Neuronal stem cell (in vitro differentiated cells): Measurements from ENCODE around the gene SHISA6.

ENCODE experiments used
- DNase-seq: peaks from one replicate; pipeline ENCODE4 v3.0.0-alpha.2; 2013; ENCODE audit warnings: low spot score
- H2AFZ ChIP-seq: one replicate; pipeline ENCODE4 v1.6.1; 2013; ENCODE audit warnings: mild to moderate bottlenecking, low read length, inconsistent platforms
- H2AK5ac ChIP-seq: 2 replicates; pipeline ENCODE4 v1.6.1; 2013; ENCODE audit warnings: low read depth, mild to moderate bottlenecking, inconsistent platforms, low read length, moderate library complexity, mixed read lengths
- H2BK120ac ChIP-seq: 2 replicates; pipeline ENCODE4 v1.6.1; 2013; ENCODE audit warnings: low read depth, mild to moderate bottlenecking, inconsistent platforms, low read length, moderate library complexity, mixed read lengths
- H2BK12ac ChIP-seq: one replicate; pipeline ENCODE4 v1.6.1; 2013; ENCODE audit warnings: low read length, inconsistent platforms
- H2BK15ac ChIP-seq: 2 replicates; pipeline ENCODE4 v1.6.1; 2013; ENCODE audit warnings: mild to moderate bottlenecking, low read length, inconsistent platforms, mixed read lengths
- H2BK5ac ChIP-seq: one replicate; pipeline ENCODE4 v1.6.1; 2013; ENCODE audit warnings: inconsistent platforms, mild to moderate bottlenecking, low read length, moderate library complexity
- H3K14ac ChIP-seq: one replicate; pipeline ENCODE4 v1.6.1; 2013; ENCODE audit warnings: low read length, inconsistent platforms
- H3K18ac ChIP-seq: 2 replicates; pipeline ENCODE4 v1.6.1; 2013; ENCODE audit warnings: low read length, inconsistent platforms
- H3K23ac ChIP-seq: 2 replicates; pipeline ENCODE4 v1.6.1; 2013; ENCODE audit warnings: low read depth, mild to moderate bottlenecking, mixed read lengths, low read length, inconsistent platforms; ENCODE audit not compliant: poor library complexity
- H3K27ac ChIP-seq: replicated peaks from 3 replicates; pipeline ENCODE4 v1.5.1; 2013; ENCODE audit warnings: low read length, inconsistent platforms
- H3K27me3 ChIP-seq, 3 experiments: 2 replicates each; pipeline ENCODE4 v1.6.1; 2013; ENCODE audit warnings: low read length in 3 of 3, mild to moderate bottlenecking in 2 of 3, inconsistent platforms in 1 of 3, low read depth in 1 of 3, mixed read lengths in 1 of 3, moderate library complexity in 1 of 3; ENCODE audit not compliant: control insufficient read depth in 3 of 3, insufficient read depth in 3 of 3
- H3K36me3 ChIP-seq, 2 donors: replicated peaks in 1 of 2; 2 replicates each; pipeline ENCODE4 v1.6.1; 2013; ENCODE audit warnings: low read length in 2 of 2; ENCODE audit not compliant: control insufficient read depth in 2 of 2, insufficient read depth in 2 of 2
- H3K4ac ChIP-seq: 2 replicates; pipeline ENCODE4 v1.6.1; 2013; ENCODE audit warnings: inconsistent platforms, mild to moderate bottlenecking, low read length, moderate library complexity
- H3K4me1 ChIP-seq, 2 donors: 1 replicate in 1 of 2; 2 replicates in 1 of 2; pipeline ENCODE4 v1.6.1; 2013; ENCODE audit warnings: low read length in 2 of 2, low read depth in 1 of 2; ENCODE audit not compliant: control insufficient read depth in 2 of 2, insufficient read depth in 1 of 2
- H3K4me2 ChIP-seq: one replicate; pipeline ENCODE4 v1.6.1; 2013; ENCODE audit warnings: mild to moderate bottlenecking, low read length, inconsistent platforms; ENCODE audit not compliant: insufficient read depth, poor library complexity, severe bottlenecking
- H3K4me3 ChIP-seq, 2 donors: 2 replicates each; pipeline ENCODE4 v1.5.1; 2013; ENCODE audit warnings: low read length in 2 of 2, mild to moderate bottlenecking in 2 of 2, inconsistent platforms in 1 of 2, moderate library complexity in 1 of 2
- H3K79me1 ChIP-seq: one replicate; pipeline ENCODE4 v1.6.1; 2013; ENCODE audit warnings: low read depth, mild to moderate bottlenecking, inconsistent platforms, low read length, moderate library complexity
- H3K9ac ChIP-seq: one replicate; pipeline ENCODE4 v1.6.1; 2013; ENCODE audit warnings: mild to moderate bottlenecking, low read depth, low read length, inconsistent platforms; ENCODE audit not compliant: poor library complexity
- H3K9me3 ChIP-seq, 2 donors: replicated peaks in 1 of 2; 2 replicates each; pipeline versions ENCODE3 to v1.6.1; 2013; ENCODE audit warnings: low read length in 2 of 2, mild to moderate bottlenecking in 2 of 2, inconsistent platforms in 1 of 2, low read depth in 1 of 2, mixed read lengths in 1 of 2, moderate library complexity in 1 of 2; ENCODE audit not compliant: control insufficient read depth in 2 of 2, insufficient read depth in 1 of 2
- H4K8ac ChIP-seq: one replicate; pipeline ENCODE4 v1.6.1; 2013; ENCODE audit warnings: low read depth, mild to moderate bottlenecking, inconsistent platforms, low read length, moderate library complexity
- H4K91ac ChIP-seq: one replicate; pipeline ENCODE4 v1.6.1; 2013; ENCODE audit warnings: low read length, low read depth, mild to moderate bottlenecking, inconsistent platforms; ENCODE audit not compliant: poor library complexity
- WGBS, 2 donors: extraction: QIAGEN DNeasy Blood & Tissue Kit; methylation state at CpG; one replicate each; pipeline ENCODE4 v1.1.7; 2013; ENCODE audit warnings: missing lambda C conversion rate in 2 of 2, mixed read lengths in 1 of 2; ENCODE audit not compliant: insufficient read length in 2 of 2, insufficient replicate concordance in 1 of 2; ENCODE audit errors: extremely low coverage in 2 of 2; 5-methylcytosine and 5-hydroxymethylcytosine counted together

Gene SHISA6

GRCh38 chr17:11553135-11553534, 312.1 kb downstream of the SHISA6 start:
- no peaks in the 10 kb centered on the region for H3K36me3 ChIP-seq
- no peaks in the 10 kb centered on the region for H3K9me3 ChIP-seq
- WGBS, 2 donors: no CpG with 5 or more reads among the region's 1 CpG

GRCh38 chr17:11554042-11554441, 313.0 kb downstream of the SHISA6 start:
- Histone ChIP-seq H3K23ac (no peak overlapping the region), H3K4me1 (peaks cover 0 to 8% of the 10 kb centered on the region in 2 donors), H3K27me3 (no peaks in the 10 kb centered on the region), H3K4ac (no peak overlapping the region), H2BK12ac (no peak overlapping the region), H3K79me1 (no peaks in the 10 kb centered on the region), H3K36me3 (no peaks in the 10 kb centered on the region), H2AK5ac (no peak overlapping the region), H3K9me3 (no peaks in the 10 kb centered on the region), H2AFZ (no peak overlapping the region), H2BK15ac (no peak overlapping the region), H3K18ac (no peak overlapping the region), H4K8ac (no peak overlapping the region), H3K4me3 (no peak overlapping the region), H3K14ac (no peak overlapping the region), H2BK120ac (no peak overlapping the region), H2BK5ac (no peak overlapping the region), H3K27ac (no peak overlapping the region), H3K9ac (no peak overlapping the region), H4K91ac (no peak overlapping the region), H3K4me2 (no peak overlapping the region)
- DNase-seq: no peak
- WGBS, 2 donors: no CpG with 5 or more reads among the region's 1 CpG

More at GRCh38 chr17:11553135-11553534, 312.1 kb downstream of the SHISA6 start:
- Histone ChIP-seq H3K4me1 (peaks cover 0 to 5% of the 10 kb centered on the region in 2 donors), H3K9ac (no peak overlapping the region), H4K8ac (no peak overlapping the region), H3K79me1 (no peaks in the 10 kb centered on the region), H4K91ac (no peak overlapping the region), H2BK5ac (no peak overlapping the region), H2AFZ (no peak overlapping the region), H3K4me2 (no peak overlapping the region), H3K4me3 (no peak overlapping the region), H3K23ac (no peak overlapping the region), H3K27ac (no peak overlapping the region), H2BK12ac (no peak overlapping the region), H3K4ac (no peak overlapping the region), H2AK5ac (no peak overlapping the region), H3K18ac (no peak overlapping the region), H3K27me3 (no peaks in the 10 kb centered on the region), H2BK15ac (no peak overlapping the region), H2BK120ac (no peak overlapping the region), H3K14ac (no peak overlapping the region)
- no peak for DNase-seq

GRCh38 chr17:11554542-11554941, 313.5 kb downstream of the SHISA6 start:
- H3K9me3 ChIP-seq: no peaks in the 10 kb centered on the region
- H3K9ac ChIP-seq: no peak overlapping the region
- no peak overlapping the region for H3K27ac ChIP-seq
- no peak overlapping the region for H2BK5ac ChIP-seq
- no peaks in the 10 kb centered on the region for H3K79me1 ChIP-seq
- no peaks in the 10 kb centered on the region for H3K36me3 ChIP-seq
- no peak overlapping the region for H4K8ac ChIP-seq
- H3K4me2 ChIP-seq: no peak overlapping the region
- H3K4me3 ChIP-seq: no peak overlapping the region
- peaks cover 0 to 13% of the 10 kb centered on the region in 2 donors for H3K4me1 ChIP-seq
- no peak overlapping the region for H4K91ac ChIP-seq
- H3K23ac ChIP-seq: no peak overlapping the region
- WGBS, 2 donors: no CpG with 5 or more reads among the region's 5 CpGs
- H2BK12ac ChIP-seq: no peak overlapping the region
- H3K4ac ChIP-seq: no peak overlapping the region
- H3K18ac ChIP-seq: no peak overlapping the region
- H3K14ac ChIP-seq: no peak overlapping the region
- no peak overlapping the region for H2BK120ac ChIP-seq
- no peaks in the 10 kb centered on the region for H3K27me3 ChIP-seq
- DNase-seq: no peak
- no peak overlapping the region for H2AK5ac ChIP-seq
- H2BK15ac ChIP-seq: no peak overlapping the region
- no peak overlapping the region for H2AFZ ChIP-seq

GRCh38 chr17:11555530-11555929, 314.5 kb downstream of the SHISA6 start:
- Histone ChIP-seq H2BK12ac (no peak overlapping the region), H3K4me3 (no peak overlapping the region), H3K18ac (no peak overlapping the region), H3K14ac (no peak overlapping the region), H3K4me2 (no peak overlapping the region), H3K4ac (no peak overlapping the region), H3K36me3 (no peaks in the 10 kb centered on the region), H3K79me1 (no peaks in the 10 kb centered on the region), H2AFZ (no peak overlapping the region), H3K27ac (no peak overlapping the region), H3K4me1 (peaks cover 0 to 15% of the 10 kb centered on the region in 2 donors), H4K8ac (no peak overlapping the region), H2BK15ac (no peak overlapping the region), H2BK5ac (no peak overlapping the region), H2AK5ac (no peak overlapping the region), H3K9ac (no peak overlapping the region), H3K9me3 (no peaks in the 10 kb centered on the region), H4K91ac (no peak overlapping the region), H2BK120ac (no peak overlapping the region), H3K23ac (no peak overlapping the region), H3K27me3 (no peaks in the 10 kb centered on the region)
- no peak for DNase-seq
- no CpG with 5 or more reads among the region's 6 CpGs for WGBS, 2 donors
